Esophagus muscularis mucosa (tissue), 4 donors: Measurements from ENCODE around the gene ALKBH6. TPM values are rescaled to one million over a fixed set of nuclear protein-coding genes. Genes with fewer than 3 reads are reported as not detected.

ENCODE experiments used
- DNase-seq: peaks from one replicate; pipeline ENCODE4 v3.0.0-alpha.2; 2017; ENCODE audit errors: extremely low spot score
- H3K27ac ChIP-seq, 4 donors: fragments of 200-600 bp; sonication (generic); replicated peaks in 1 of 4; 1 replicate in 3 of 4; 2 replicates in 1 of 4; pipeline ENCODE4 v1.5.1; 2016 to 2019; ENCODE audit warnings: mild to moderate bottlenecking in 1 of 4
- H3K27me3 ChIP-seq, 4 donors: fragments of 200-600 bp; sonication (generic); one replicate each; pipeline versions ENCODE4 v1.5.1 to v1.6.0; 2016 to 2019
- H3K36me3 ChIP-seq, 4 donors: fragments of 200-600 bp; sonication (generic); one replicate each; pipeline ENCODE4 v1.5.1; 2016 to 2019
- H3K4me1 ChIP-seq, 4 donors: fragments of 200-600 bp; sonication (generic); one replicate each; pipeline ENCODE4 v1.5.1; 2016 to 2019
- H3K4me3 ChIP-seq, 4 donors: fragments of 200-600 bp; sonication (generic); 1 replicate in 2 of 4; 2 replicates in 2 of 4; pipeline ENCODE4 v1.5.1; 2016 to 2019; ENCODE audit warnings: mild to moderate bottlenecking in 4 of 4, moderate library complexity in 1 of 4
- H3K9me3 ChIP-seq, 4 donors: fragments of 200-600 bp; sonication (generic); 1 replicate in 3 of 4; 2 replicates in 1 of 4; pipeline ENCODE4 v1.5.1; 2016 to 2019
- EP300 ChIP-seq: sonication (generic); formaldehyde crosslinking; IDR thresholded peaks from one replicate; pipeline ENCODE4 v1.6.1; 2017; ENCODE audit warnings: antibody characterized with exemption
- POLR2A ChIP-seq: fragments of 450-650 bp; IDR thresholded peaks from one replicate; pipeline ENCODE4 v1.6.1; 2017; ENCODE audit warnings: antibody characterized with exemption, moderate library complexity, mild to moderate bottlenecking, low read depth
- POLR2AphosphoS5 ChIP-seq, 2 donors: sonication (generic); formaldehyde crosslinking; IDR thresholded peaks; one replicate each; pipeline ENCODE4 v1.6.1; 2017; ENCODE audit warnings: antibody characterized with exemption in 2 of 2
- WGBS: methylation state at CpG from one replicate; pipeline ENCODE4 v1.1.5; 2018; 5-methylcytosine and 5-hydroxymethylcytosine counted together
- intact Hi-C: fragments of 100-400 bp; cut with DNase I; formaldehyde crosslinking; loops from one replicate; pipeline ENCODE4 v1.15.1; 2023
- total RNA-seq, 4 donors: library from RNA; depleted of rRNA; stranded (reverse); fragments of >200 nt; gene quantifications; one replicate each; pipeline versions ENCODE4 v1.1.0 to v1.2.1, GENCODE V29; 2016
- TF ChIP-seq, protein P1 (sequence below), 3 experiments: fragments of 200-600 bp in 2 of 3; fragments of 450-650 bp in 1 of 3; sonication (generic) in 2 of 3; IDR thresholded peaks; one replicate each; pipeline ENCODE4 v1.5.1; 2017 to 2019; ENCODE audit warnings: antibody characterized with exemption in 3 of 3, mild to moderate bottlenecking in 2 of 3, moderate library complexity in 1 of 3

ALKBH6 gene
- total RNA-seq, 4 donors from 2014 or later = 27.0 to 43.6 (median 35.5) TPM

DNA sequence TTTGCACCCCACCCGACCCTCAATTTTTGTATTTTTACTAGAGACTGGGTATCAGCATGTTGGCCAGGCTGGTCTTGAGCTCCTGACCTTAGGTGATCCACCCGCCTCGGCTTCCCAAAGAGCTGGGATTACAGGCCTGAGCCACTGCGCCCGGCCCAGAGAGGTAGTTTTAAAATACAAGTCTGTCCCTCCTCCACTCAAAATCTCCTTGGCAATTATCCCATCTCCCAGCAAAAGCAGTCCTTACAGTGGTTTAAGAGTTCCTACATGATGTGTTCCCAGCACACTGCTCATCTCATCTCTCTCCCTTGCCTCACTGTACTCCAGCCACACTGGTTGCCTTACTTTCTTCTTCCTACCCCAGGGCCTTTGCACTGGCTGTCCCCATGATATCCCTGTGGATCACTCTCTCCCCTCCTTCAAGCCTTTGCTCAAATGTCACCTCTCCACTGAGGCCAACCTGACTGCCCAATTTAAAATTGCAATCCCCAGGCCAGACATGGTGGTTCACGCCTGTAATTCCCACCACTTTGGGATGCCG lies 53.5 kb downstream of the ALKBH6 start:
- no peak overlapping the region for H3K27ac ChIP-seq
- intact Hi-C loops = no loop called here
- TF ChIP-seq, protein P1, sequence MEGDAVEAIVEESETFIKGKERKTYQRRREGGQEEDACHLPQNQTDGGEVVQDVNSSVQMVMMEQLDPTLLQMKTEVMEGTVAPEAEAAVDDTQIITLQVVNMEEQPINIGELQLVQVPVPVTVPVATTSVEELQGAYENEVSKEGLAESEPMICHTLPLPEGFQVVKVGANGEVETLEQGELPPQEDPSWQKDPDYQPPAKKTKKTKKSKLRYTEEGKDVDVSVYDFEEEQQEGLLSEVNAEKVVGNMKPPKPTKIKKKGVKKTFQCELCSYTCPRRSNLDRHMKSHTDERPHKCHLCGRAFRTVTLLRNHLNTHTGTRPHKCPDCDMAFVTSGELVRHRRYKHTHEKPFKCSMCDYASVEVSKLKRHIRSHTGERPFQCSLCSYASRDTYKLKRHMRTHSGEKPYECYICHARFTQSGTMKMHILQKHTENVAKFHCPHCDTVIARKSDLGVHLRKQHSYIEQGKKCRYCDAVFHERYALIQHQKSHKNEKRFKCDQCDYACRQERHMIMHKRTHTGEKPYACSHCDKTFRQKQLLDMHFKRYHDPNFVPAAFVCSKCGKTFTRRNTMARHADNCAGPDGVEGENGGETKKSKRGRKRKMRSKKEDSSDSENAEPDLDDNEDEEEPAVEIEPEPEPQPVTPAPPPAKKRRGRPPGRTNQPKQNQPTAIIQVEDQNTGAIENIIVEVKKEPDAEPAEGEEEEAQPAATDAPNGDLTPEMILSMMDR (IDR thresholded peaks at IDR 0.05) = no peak
- TF ChIP-seq POLR2AphosphoS5 (IDR thresholded peaks at IDR 0.05) (no peak), POLR2A (no peak), EP300 (no peak)
- no peaks in the 10 kb centered on the region for H3K9me3 ChIP-seq
- H3K36me3 ChIP-seq = no peaks in the 10 kb centered on the region
- whole genome bisulfite sequencing = 89% methylated on average over 7 of the region's 7 CpGs
- DNase-seq = no peak
- peaks cover 5 to 13% (median 12%) of the 10 kb centered on the region in 4 donors for H3K4me1 ChIP-seq
- no peak overlapping the region for H3K4me3 ChIP-seq
- peaks cover 0 to 71% (median 27%) of the 10 kb centered on the region in 4 donors for H3K27me3 ChIP-seq

DNA sequence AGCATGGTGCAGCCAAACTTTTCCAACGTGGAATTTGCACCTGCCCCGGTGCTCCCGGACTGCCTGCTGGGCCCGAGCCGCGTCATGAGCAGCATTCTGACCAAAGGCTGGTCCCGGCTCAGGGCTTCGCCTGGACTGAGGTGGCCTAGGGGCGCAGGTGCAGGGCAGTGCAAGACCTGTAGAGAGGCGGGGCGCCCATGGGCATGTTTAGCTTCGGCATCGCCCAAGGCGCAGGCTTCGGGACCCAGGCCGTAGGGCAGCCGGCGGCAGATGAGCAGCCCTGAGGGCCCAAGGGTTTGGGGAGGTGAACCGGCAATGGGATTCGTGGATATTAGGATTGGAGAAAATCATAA lies 54.1 kb downstream of the ALKBH6 start:
- Histone ChIP-seq H3K9me3 (no peaks in the 10 kb centered on the region), H3K36me3 (no peaks in the 10 kb centered on the region), H3K4me1 (peaks cover 5 to 13% (median 12%) of the 10 kb centered on the region in 4 donors), H3K4me3 (no peak overlapping the region), H3K27me3 (peaks cover 0 to 75% (median 27%) of the 10 kb centered on the region in 4 donors), H3K27ac (no peak overlapping the region)
- 54% methylated on average over 8 of the region's 20 CpGs for WGBS
- no peak for DNase-seq
- TF ChIP-seq, protein P1 (IDR thresholded peaks at IDR 0.05) = no peak
- TF ChIP-seq EP300 (no peak), POLR2AphosphoS5 (IDR thresholded peaks at IDR 0.05) (no peak), POLR2A (no peak)
- intact Hi-C loops = no loop called here

Other genes starting within 250 kb of the ALKBH6 start
- gene ARHGAP33, start 238.6 kb downstream of the ALKBH6 start, total RNA-seq = 10 to 100 TPM in 2 of 4 donors, 1 to 10 TPM in 2; 3.3 to 11.2 (median 7.7) TPM
- not detected for gene PRODH2, start 201.4 kb downstream of the ALKBH6 start, total RNA-seq
- not detected for gene NPHS1, start 161.7 kb downstream of the ALKBH6 start, total RNA-seq
- not detected for gene KIRREL2, start 157.3 kb downstream of the ALKBH6 start, total RNA-seq
- gene APLP1, start 145.6 kb downstream of the ALKBH6 start, total RNA-seq = 10 to 100 TPM in 2 of 4 donors, 1 to 10 TPM in 2; 4.6 to 14.6 (median 8.8) TPM
- 1 to 10 TPM; 2.5 to 6.2 (median 5.3) TPM for gene NFKBID, start 113.7 kb downstream of the ALKBH6 start, total RNA-seq
- 10 to 100 TPM in 1 of 4 donors, 1 to 10 TPM in 1, not detected in 2; 3.7 to 14.6 TPM for gene HCST, start 111.7 kb downstream of the ALKBH6 start, total RNA-seq
- 100 to 1,000 TPM in 1 of 4 donors, 10 to 100 TPM in 3; 47.1 to 145 (median 50.7) TPM for gene TYROBP, start 105.9 kb downstream of the ALKBH6 start, total RNA-seq
- gene LRFN3, start 77.8 kb downstream of the ALKBH6 start, total RNA-seq = 10 to 100 TPM in 3 of 4 donors, 1 to 10 TPM in 1; 7.5 to 22.6 (median 15.3) TPM
- 10 to 100 TPM; 44.0 to 60.3 (median 50.2) TPM for gene SDHAF1, start 19.0 kb downstream of the ALKBH6 start, total RNA-seq
- gene SYNE4, start 5.4 kb downstream of the ALKBH6 start, total RNA-seq = 1 to 10 TPM in 1 of 4 donors, not detected in 3; 1.3 TPM
- gene CLIP3, start 18.7 kb upstream of the ALKBH6 start, total RNA-seq = 10 to 100 TPM; 39.9 to 73.3 (median 51.4) TPM
- 10 to 100 TPM in 2 of 4 donors, 1 to 10 TPM in 2; 6.3 to 21.3 (median 12.1) TPM for gene THAP8, start 40.1 kb upstream of the ALKBH6 start, total RNA-seq
- under 1 TPM in 3 of 4 donors, not detected in 1; 0.26 to 0.52 (median 0.50) TPM for gene WDR62, start 40.7 kb upstream of the ALKBH6 start, total RNA-seq
- gene OVOL3, start 96.9 kb upstream of the ALKBH6 start, total RNA-seq = not detected
- gene POLR2I, start 100.7 kb upstream of the ALKBH6 start, total RNA-seq = 100 to 1,000 TPM in 2 of 4 donors, 10 to 100 TPM in 2; 64.8 to 152 (median 85.7) TPM
- gene TBCB, start 101.3 kb upstream of the ALKBH6 start, total RNA-seq = 100 to 1,000 TPM; 164 to 230 (median 192) TPM
- gene CAPNS1, start 125.9 kb upstream of the ALKBH6 start, total RNA-seq = 100 to 1,000 TPM; 212 to 245 (median 229) TPM
- 100 to 1,000 TPM in 2 of 4 donors, 10 to 100 TPM in 2; 65.8 to 231 (median 101) TPM for gene COX7A1, start 138.2 kb upstream of the ALKBH6 start, total RNA-seq
- gene ZNF565, start 200.5 kb upstream of the ALKBH6 start, total RNA-seq = 1 to 10 TPM; 4.6 to 5.7 (median 5.1) TPM
- gene ZNF146, start 200.9 kb upstream of the ALKBH6 start, total RNA-seq = 10 to 100 TPM; 44.9 to 78.2 (median 49.9) TPM